ENCODE results near the gene LINS1. TPM values are rescaled to one million over a fixed set of nuclear protein-coding genes. Genes with fewer than 3 reads are reported as not detected.

LINS1 gene
- total RNA-seq, 1 experiment from 2014 or later: 17.3 TPM

- intact Hi-C loops (cut with micrococcal nuclease; ENCODE audit: unreplicated experiment): no loop called here
- no peaks in the 10 kb centered on the region for H3K27me3 ChIP-seq (replicated peaks; ENCODE audit: insufficient read depth, low read depth, low read length, poor library complexity)
- no peak for TF ChIP-seq CTCF (conservative IDR thresholded peaks at IDR 0.05; ENCODE audit: low read depth, low read length)
- no peak for TF ChIP-seq EZH2 (IDR thresholded peaks at IDR 0.05; ENCODE audit: borderline replicate concordance, low read depth, low read length, poor library complexity, severe bottlenecking)
- H3K4me1 ChIP-seq (ENCODE audit: insufficient read depth, low read length, poor library complexity, severe bottlenecking): no peaks in the 10 kb centered on the region
- H3K36me3 ChIP-seq (ENCODE audit: insufficient read depth, low read length, poor library complexity, severe bottlenecking): no peaks in the 10 kb centered on the region
- POLR2A ChIA-PET (ENCODE audit: low non-redundant PET): no interaction called here
- CTCF ChIA-PET: no interaction called here
- no TSS peak for BruUV-seq (replicated peaks)
- no peak overlapping the region for H3K27ac ChIP-seq (ENCODE audit: low read depth, low read length, poor library complexity, severe bottlenecking)
- no peak overlapping the region for H3K4me3 ChIP-seq (ENCODE audit: low read depth, low read length, poor library complexity, severe bottlenecking)
- no peaks in the 10 kb centered on the region for H3K9me3 ChIP-seq (ENCODE audit: low read depth, low read length, poor library complexity, severe bottlenecking)
- no peak for DNase-seq (ENCODE audit: low spot score)
Measured at GRCh38 chr15:100542290-100542689, 59.7 kb downstream of the LINS1 start.

- Histone ChIP-seq H3K9me3 (ENCODE audit: low read depth, low read length, poor library complexity, severe bottlenecking) (no peaks in the 10 kb centered on the region), H3K27me3 (replicated peaks; ENCODE audit: insufficient read depth, low read depth, low read length, poor library complexity) (peaks cover 10% of the 10 kb centered on the region), H3K36me3 (ENCODE audit: insufficient read depth, low read length, poor library complexity, severe bottlenecking) (no peaks in the 10 kb centered on the region), H3K4me3 (ENCODE audit: low read depth, low read length, poor library complexity, severe bottlenecking) (no peak overlapping the region), H3K27ac (ENCODE audit: low read depth, low read length, poor library complexity, severe bottlenecking) (no peak overlapping the region), H3K4me1 (ENCODE audit: insufficient read depth, low read length, poor library complexity, severe bottlenecking) (no peaks in the 10 kb centered on the region)
- POLR2A ChIA-PET (ENCODE audit: low non-redundant PET): interaction anchor here (0.6 kb wide), 1 partner anchor 181 kb away, joined by 8 read pairs; no protein-coding TSS in a partner anchor
- no peak for DNase-seq (ENCODE audit: low spot score)
- no TSS peak for BruUV-seq (replicated peaks)
- TF ChIP-seq CTCF (conservative IDR thresholded peaks at IDR 0.05; ENCODE audit: low read depth, low read length) (no peak), EZH2 (IDR thresholded peaks at IDR 0.05; ENCODE audit: borderline replicate concordance, low read depth, low read length, poor library complexity, severe bottlenecking) (no peak)
- CTCF ChIA-PET: no interaction called here
- intact Hi-C loops (cut with micrococcal nuclease; ENCODE audit: unreplicated experiment): no loop called here
Measured at GRCh38 chr15:100537331-100537730, 64.7 kb downstream of the LINS1 start.

- H3K4me1 ChIP-seq (ENCODE audit: insufficient read depth, low read length, poor library complexity, severe bottlenecking): no peaks in the 10 kb centered on the region
- no peak overlapping the region for H3K27ac ChIP-seq (ENCODE audit: low read depth, low read length, poor library complexity, severe bottlenecking)
- no peak for DNase-seq (ENCODE audit: low spot score)
- CTCF ChIA-PET: no interaction called here
- peaks cover 16% of the 10 kb centered on the region for H3K27me3 ChIP-seq (replicated peaks; ENCODE audit: insufficient read depth, low read depth, low read length, poor library complexity)
- POLR2A ChIA-PET (ENCODE audit: low non-redundant PET): no interaction called here
- H3K36me3 ChIP-seq (ENCODE audit: insufficient read depth, low read length, poor library complexity, severe bottlenecking): no peaks in the 10 kb centered on the region
- no peaks in the 10 kb centered on the region for H3K9me3 ChIP-seq (ENCODE audit: low read depth, low read length, poor library complexity, severe bottlenecking)
- H3K4me3 ChIP-seq (ENCODE audit: low read depth, low read length, poor library complexity, severe bottlenecking): no peak overlapping the region
- TF ChIP-seq CTCF (conservative IDR thresholded peaks at IDR 0.05; ENCODE audit: low read depth, low read length) (no peak), EZH2 (IDR thresholded peaks at IDR 0.05; ENCODE audit: borderline replicate concordance, low read depth, low read length, poor library complexity, severe bottlenecking) (no peak)
- no TSS peak for BruUV-seq (replicated peaks)
- intact Hi-C loops (cut with micrococcal nuclease; ENCODE audit: unreplicated experiment): no loop called here
Measured at GRCh38 chr15:100536733-100537132, 65.3 kb downstream of the LINS1 start.
